ENCODE measurements around the gene ACIN1.
A peak's percentile ranks its signal among the peaks of the same experiment; 100 is the strongest.

The ACIN1 gene

GRCh38 chr14:23076785-23077408, 18.0 kb downstream of the ACIN1 start:
- no peak for DNase-seq

- no peak for DNase-seq
These were observed 20.0 kb downstream of the ACIN1 start for GRCh38 chr14:23074906-23075305.

- no peak for DNase-seq
These were observed 22.9 kb downstream of the ACIN1 start for GRCh38 chr14:23071921-23072539.

- peak; percentile 63 to 69 for DNase-seq
These were observed 23.6 kb downstream of the ACIN1 start for GRCh38 chr14:23071244-23071920.

- no peak for DNase-seq
These were observed 24.4 kb downstream of the ACIN1 start for GRCh38 chr14:23070262-23071129.

GRCh38 chr14:23069413-23069806, 25.5 kb downstream of the ACIN1 start:
- no peak for DNase-seq

- DNase-seq, result peak; percentile 65 to 71
These were observed 26.0 kb downstream of the ACIN1 start for GRCh38 chr14:23068789-23069412.

- no peak for DNase-seq
These were observed 26.8 kb downstream of the ACIN1 start for GRCh38 chr14:23067847-23068788.

GRCh38 chr14:23066855-23067744, 27.8 kb downstream of the ACIN1 start:
- no peak for DNase-seq

GRCh38 chr14:23066368-23066767, 28.6 kb downstream of the ACIN1 start:
- no peak for DNase-seq

- no peak for DNase-seq
These were observed 31.3 kb downstream of the ACIN1 start for GRCh38 chr14:23063601-23064000.

- DNase-seq, result no peak
These were observed 32.9 kb downstream of the ACIN1 start for GRCh38 chr14:23062002-23062401.

- no peak for DNase-seq
These were observed 34.2 kb downstream of the ACIN1 start for GRCh38 chr14:23060536-23061260.

GRCh38 chr14:23058654-23059504, 36.1 kb downstream of the ACIN1 start:
- no peak for DNase-seq

GRCh38 chr14:23057757-23058653, 36.9 kb downstream of the ACIN1 start:
- peak; percentile 86 to 90 for DNase-seq

- DNase-seq, result peak; percentile 52 to 54
These were observed 37.8 kb downstream of the ACIN1 start, which contains the start of gene CDH24 for GRCh38 chr14:23056956-23057756. Gene CDH24 (minus strand): TSS chr14:23057520. CDS start chr14:23055733, 1,787 bp downstream.
